IMR-90 (cell line): ENCODE measurements around the gene OR4C16. TPM values are rescaled to one million over a fixed set of nuclear protein-coding genes. Genes with fewer than 3 reads are reported as not detected.

ENCODE experiments used
- ATAC-seq: fragments of 200-7000 bp; cut with Tn5 transposase; 2 replicates; pipeline ENCODE4 v1.9.1; 2020; ENCODE audit warnings: low read depth, mild to moderate bottlenecking, moderate library complexity
- BruUV-seq: library from RNA; stranded (reverse); fragments of 400-500 nt; replicated peaks from 2 replicates; lab custom pipeline; 2021; lab: Mats Ljungman, UMichigan
- CTCF ChIA-PET: fragments of 300-600 bp; formaldehyde crosslinking; extraction: SDS; loops from one replicate; lab custom pipeline; 2021; ENCODE audit warnings: antibody characterized with exemption; lab: Yijun Ruan, JAX
- POLR2A ChIA-PET: fragments of 300-600 bp; sonication (Branson Sonifier 250); formaldehyde crosslinking; loops from one replicate; lab custom pipeline; 2022; ENCODE audit warnings: antibody characterized with exemption; ENCODE audit not compliant: unreplicated experiment; lab: Charles Lee
- DNase-seq: peaks from one replicate; pipeline ENCODE4 v3.0.0; 2013
- H2AFZ ChIP-seq: replicated peaks from 2 replicates; pipeline ENCODE3; 2013; ENCODE audit warnings: low read length, mild to moderate bottlenecking; ENCODE audit not compliant: poor library complexity
- H2AK5ac ChIP-seq: 2 replicates; pipeline ENCODE4 v1.6.1; 2013; ENCODE audit warnings: low read depth, low read length, inconsistent platforms
- H2AK9ac ChIP-seq: replicated peaks from 2 replicates; pipeline ENCODE3; 2013; ENCODE audit warnings: mild to moderate bottlenecking, low read depth, low read length, moderate library complexity; ENCODE audit not compliant: poor library complexity
- H2BK120ac ChIP-seq: 2 replicates; pipeline ENCODE4 v1.6.1; 2013; ENCODE audit warnings: low read depth, low read length, inconsistent platforms
- H2BK15ac ChIP-seq: 3 replicates; pipeline ENCODE4 v1.6.1; 2013; ENCODE audit warnings: low read depth, low read length, inconsistent platforms
- H2BK20ac ChIP-seq: 2 replicates; pipeline ENCODE4 v1.6.1; 2013; ENCODE audit warnings: low read depth, mild to moderate bottlenecking, inconsistent platforms, low read length, moderate library complexity
- H2BK5ac ChIP-seq: 2 replicates; pipeline ENCODE4 v1.6.1; 2013; ENCODE audit warnings: mild to moderate bottlenecking, low read depth, low read length, inconsistent platforms; ENCODE audit not compliant: poor library complexity, severe bottlenecking
- H3K14ac ChIP-seq: replicated peaks from 2 replicates; pipeline ENCODE4 v1.6.1; 2013; ENCODE audit warnings: low read depth, low read length, inconsistent platforms
- H3K18ac ChIP-seq: 2 replicates; pipeline ENCODE4 v1.6.1; 2013; ENCODE audit warnings: low read depth, low read length, control low read depth
- H3K23ac ChIP-seq: 2 replicates; pipeline ENCODE4 v1.6.1; 2013; ENCODE audit warnings: low read depth, low read length, inconsistent platforms
- H3K27ac ChIP-seq: 2 replicates; pipeline ENCODE4 v1.5.1; 2013; ENCODE audit warnings: mild to moderate bottlenecking, control low read depth, low read length; ENCODE audit not compliant: insufficient read depth
- H3K27me3 ChIP-seq: 2 replicates; pipeline ENCODE4 v1.6.1; 2013; ENCODE audit warnings: low read length; ENCODE audit not compliant: control insufficient read depth, insufficient read depth
- H3K36me3 ChIP-seq: 2 replicates; pipeline ENCODE4 v1.6.1; 2013; ENCODE audit warnings: low read length, mixed read lengths; ENCODE audit not compliant: control insufficient read depth, insufficient read depth
- H3K4ac ChIP-seq: 2 replicates; pipeline ENCODE4 v1.6.1; 2013; ENCODE audit warnings: low read depth, low read length, inconsistent platforms
- H3K4me1 ChIP-seq: 2 replicates; pipeline ENCODE4 v1.6.1; 2013; ENCODE audit warnings: low read length, mixed read lengths; ENCODE audit not compliant: control insufficient read depth, insufficient read depth
- H3K4me2 ChIP-seq: 2 replicates; pipeline ENCODE4 v1.6.1; 2013; ENCODE audit warnings: low read depth, mild to moderate bottlenecking, control low read depth, low read length, moderate library complexity
- H3K4me3 ChIP-seq: 2 replicates; pipeline ENCODE4 v1.5.1; 2013; ENCODE audit warnings: low read depth, mild to moderate bottlenecking, control low read depth, low read length, moderate library complexity; ENCODE audit not compliant: insufficient read depth
- H3K56ac ChIP-seq: 2 replicates; pipeline ENCODE4 v1.6.1; 2013; ENCODE audit warnings: low read length, inconsistent platforms; ENCODE audit not compliant: insufficient read depth; ENCODE audit errors: extremely low read depth
- H3K79me1 ChIP-seq, 2 experiments: 2 replicates each; pipeline ENCODE4 v1.6.1; 2013; ENCODE audit warnings: low read length in 2 of 2, inconsistent platforms in 1 of 2, low read depth in 1 of 2
- H3K9ac ChIP-seq: 2 replicates; pipeline ENCODE4 v1.6.1; 2013; ENCODE audit warnings: low read depth, low read length, control low read depth
- H3K9me1 ChIP-seq: 2 replicates; pipeline ENCODE4 v1.6.1; 2013; ENCODE audit warnings: low read length, inconsistent platforms; ENCODE audit not compliant: insufficient read depth
- H3K9me3 ChIP-seq: 2 replicates; pipeline ENCODE4 v1.6.1; 2013; ENCODE audit warnings: low read length; ENCODE audit not compliant: control insufficient read depth, insufficient read depth
- H4K20me1 ChIP-seq: 2 replicates; pipeline ENCODE4 v1.6.1; 2013; ENCODE audit warnings: low read length, inconsistent platforms; ENCODE audit not compliant: insufficient read depth
- H4K5ac ChIP-seq: 2 replicates; pipeline ENCODE4 v1.6.1; 2013; ENCODE audit warnings: mild to moderate bottlenecking, low read depth, low read length, control low read depth
- H4K8ac ChIP-seq, 2 experiments: 2 replicates each; pipeline ENCODE4 v1.6.1; 2013; ENCODE audit warnings: low read depth in 2 of 2, low read length in 2 of 2, control low read depth in 1 of 2, inconsistent platforms in 1 of 2
- H4K91ac ChIP-seq: 2 replicates; pipeline ENCODE4 v1.6.1; 2013; ENCODE audit warnings: low read depth, low read length, inconsistent platforms; ENCODE audit not compliant: insufficient read depth
- BHLHE40 ChIP-seq: fragments of 150-350 bp; IDR thresholded peaks from 2 replicates; pipeline ENCODE4 v1.6.1; 2016; ENCODE audit warnings: mild to moderate bottlenecking, low read depth, low read length
- CEBPB ChIP-seq: IDR thresholded peaks from 2 replicates; pipeline ENCODE4 v1.6.1; 2012; ENCODE audit warnings: low read depth, low read length, improper control_type of control experiment
- CHD1 ChIP-seq: IDR thresholded peaks from 2 replicates; pipeline ENCODE4 v1.6.1; 2012; ENCODE audit warnings: low read depth, low read length, improper control_type of control experiment
- CTCF ChIP-seq: conservative IDR thresholded peaks from 2 replicates; pipeline ENCODE4 v1.5.1; 2012; ENCODE audit warnings: mild to moderate bottlenecking, low read depth, low read length, improper control_type of control experiment
- FOS ChIP-seq: fragments of 150-350 bp; IDR thresholded peaks from 2 replicates; pipeline ENCODE4 v1.6.1; 2016; ENCODE audit warnings: low read depth, low read length
- MAFK ChIP-seq: IDR thresholded peaks from 2 replicates; pipeline ENCODE4 v1.6.1; 2012; ENCODE audit warnings: low read depth, low read length, improper control_type of control experiment
- MAZ ChIP-seq: IDR thresholded peaks from 2 replicates; pipeline ENCODE4 v1.6.1; 2012; ENCODE audit warnings: low read depth, mild to moderate bottlenecking, low read length, improper control_type of control experiment, moderate library complexity, borderline replicate concordance
- MXI1 ChIP-seq: IDR thresholded peaks from 2 replicates; pipeline ENCODE4 v1.6.1; 2012; ENCODE audit warnings: low read depth, mild to moderate bottlenecking, low read length, moderate library complexity, borderline replicate concordance
- NFE2L2 ChIP-seq: fragments of 150-350 bp; IDR thresholded peaks from 2 replicates; pipeline ENCODE4 v1.6.1; 2016; ENCODE audit warnings: low read depth, mild to moderate bottlenecking, low read length
- POLR2A ChIP-seq: IDR thresholded peaks from 2 replicates; pipeline ENCODE4 v1.6.1; 2012; ENCODE audit warnings: mild to moderate bottlenecking, low read depth, low read length
- RAD21 ChIP-seq: IDR thresholded peaks from 2 replicates; pipeline ENCODE4 v1.6.1; 2012; ENCODE audit warnings: low read length, improper control_type of control experiment
- RCOR1 ChIP-seq: IDR thresholded peaks from 2 replicates; pipeline ENCODE4 v1.6.1; 2012; ENCODE audit warnings: mild to moderate bottlenecking, low read length, improper control_type of control experiment; ENCODE audit not compliant: insufficient replicate concordance
- RFX5 ChIP-seq: IDR thresholded peaks from 2 replicates; pipeline ENCODE4 v1.8.0; 2012; ENCODE audit warnings: low read depth, mild to moderate bottlenecking, low read length, moderate library complexity
- SMC3 ChIP-seq: fragments of 150-350 bp; IDR thresholded peaks from 2 replicates; pipeline ENCODE4 v1.6.1; 2016; ENCODE audit warnings: low read depth, mild to moderate bottlenecking, antibody characterized with exemption, low read length, moderate library complexity
- USF2 ChIP-seq: fragments of 150-350 bp; IDR thresholded peaks from 2 replicates; pipeline ENCODE4 v1.6.1; 2017; ENCODE audit warnings: mild to moderate bottlenecking, antibody characterized with exemption, low read length, low read depth
- WGBS, 2 experiments: methylation state at CpG; one replicate each; pipeline versions ENCODE4 v1.1.5 to v1.1.7; 2013; ENCODE audit warnings: missing lambda C conversion rate in 2 of 2; ENCODE audit not compliant: insufficient read length in 1 of 2; ENCODE audit errors: extremely low coverage in 2 of 2; 5-methylcytosine and 5-hydroxymethylcytosine counted together
- dilution Hi-C: fragments of 300-500 bp; cut with HindIII; formaldehyde crosslinking; loops from one replicate; pipeline ENCODE4 v1.14.3; 2018; ENCODE audit warnings: low sequenced_read_pairs; ENCODE audit not compliant: unreplicated experiment
- in situ Hi-C: fragments of 300-500 bp; cut with MboI; formaldehyde crosslinking; loops from 3 replicates; pipeline ENCODE4 v1.14.3; 2019; ENCODE audit warnings: low sequenced_read_pairs, inconsistent platforms, mixed read lengths
- intact Hi-C: fragments of 100-400 bp; cut with micrococcal nuclease; formaldehyde crosslinking; loops from 2 replicates; pipeline ENCODE4 v1.10.0; 2022
- polyA plus RNA-seq, 3 experiments: library from polyadenylated mRNA; depleted of rRNA; stranded (reverse); fragments of >200 nt; gene quantifications; 2 replicates each; pipeline ENCODE4 v1.2.3, GENCODE V29; 2012; ENCODE audit warnings: low replicate concordance in 1 of 3
- total RNA-seq: library from RNA; depleted of rRNA; stranded (reverse); fragments of >200 nt; gene quantifications from 2 replicates; pipeline ENCODE4 v1.2.3, GENCODE V29; 2012

Gene OR4C16
- total and polyA plus RNA-seq, 2 of the 4 experiments (the other 2 are of a cell fraction) = not detected

- Histone ChIP-seq H3K9ac (no peak overlapping the region), H3K27ac (no peak overlapping the region), H3K9me3 (peaks cover 7% of the 10 kb centered on the region), H3K18ac (no peak overlapping the region), H2AK5ac (no peak overlapping the region), H3K4me2 (no peak overlapping the region), H3K56ac (no peak overlapping the region), H2BK5ac (no peak overlapping the region), H3K27me3 (no peaks in the 10 kb centered on the region), H3K79me1 (no peaks in the 10 kb centered on the region), H3K4me3 (no peak overlapping the region), H3K14ac (no peak overlapping the region), H4K91ac (no peak overlapping the region), H3K4me1 (no peaks in the 10 kb centered on the region), H3K4ac (no peak overlapping the region), H3K23ac (no peak overlapping the region), H4K5ac (no peak overlapping the region), H3K36me3 (no peaks in the 10 kb centered on the region), H2AFZ (no peak overlapping the region), H2BK15ac (no peak overlapping the region), H2BK120ac (no peak overlapping the region), H2BK20ac (no peak overlapping the region), H4K8ac (no peak overlapping the region), H4K20me1 (no peaks in the 10 kb centered on the region), H2AK9ac (no peak overlapping the region), H3K9me1 (no peaks in the 10 kb centered on the region)
- dilution Hi-C loops (no loop called here), in situ Hi-C loops (no loop called here), intact Hi-C loops (no loop called here)
- POLR2A ChIA-PET = no interaction called here
- no peak for ATAC-seq
- WGBS, 2 experiments = no CpG with 5 or more reads among the region's 1 CpG
- BruUV-seq = no TSS peak
- CTCF ChIA-PET = no interaction called here
- no peak for TF ChIP-seq BHLHE40
- no peak for TF ChIP-seq MXI1
- TF ChIP-seq FOS = no peak
- TF ChIP-seq POLR2A = no peak
- no peak for TF ChIP-seq CTCF
- no peak for TF ChIP-seq MAFK
- no peak for TF ChIP-seq RFX5
- TF ChIP-seq USF2 = no peak
- no peak for TF ChIP-seq RAD21
- TF ChIP-seq RCOR1 = no peak
- no peak for TF ChIP-seq SMC3
- TF ChIP-seq NFE2L2 = no peak
- TF ChIP-seq CHD1 = no peak
- no peak for TF ChIP-seq MAZ
- TF ChIP-seq CEBPB = no peak
- no peak for DNase-seq
These were observed 620 bp downstream of the OR4C16 start for GRCh38 chr11:55572548-55572947.
